Common myeloid progenitor, CD34-positive (primary cell): ENCODE results near the gene CACNA2D3.

ENCODE experiments used
- CTCF ChIA-PET: fragments of 350-600 bp; sonication (Branson Sonifier 250); formaldehyde crosslinking; loops from one replicate; lab custom pipeline; 2021; ENCODE audit warnings: antibody characterized with exemption; lab: Charles Lee
- POLR2A ChIA-PET: fragments of 350-600 bp; sonication (Branson Sonifier 250); formaldehyde crosslinking; loops from one replicate; lab custom pipeline; 2021; ENCODE audit warnings: antibody characterized with exemption; lab: Charles Lee
- DNase-seq, 3 donors: peaks; one replicate each; pipeline versions ENCODE4 v3.0.0 to v3.0.0-alpha.2; 2013
- H3K27ac ChIP-seq, 2 experiments: 1 replicate in 1 of 2; 2 replicates in 1 of 2; pipeline ENCODE4 v1.7.0; 2013; ENCODE audit warnings: inconsistent platforms in 2 of 2, low read length in 2 of 2, mild to moderate bottlenecking in 2 of 2, low read depth in 1 of 2, moderate library complexity in 1 of 2; ENCODE audit not compliant: severe bottlenecking in 2 of 2, insufficient read depth in 1 of 2, poor library complexity in 1 of 2
- H3K27me3 ChIP-seq, 5 experiments: replicated peaks in 2 of 5; 1 replicate in 3 of 5; 2 replicates in 2 of 5; pipeline versions ENCODE4 v1.6.1 to v1.7.0; 2013; ENCODE audit warnings: low read length in 4 of 5, mild to moderate bottlenecking in 2 of 5, moderate library complexity in 2 of 5, inconsistent platforms in 1 of 5; ENCODE audit not compliant: insufficient read depth in 5 of 5, control insufficient read depth in 4 of 5
- H3K36me3 ChIP-seq, 4 experiments: 1 replicate in 2 of 4; 2 replicates in 2 of 4; pipeline versions ENCODE4 v1.6.1 to v1.7.0; 2013; ENCODE audit warnings: low read length in 3 of 4, control low read depth in 1 of 4, mild to moderate bottlenecking in 1 of 4; ENCODE audit not compliant: control insufficient read depth in 4 of 4, insufficient read depth in 4 of 4
- H3K4me1 ChIP-seq, 4 experiments: 1 replicate in 3 of 4; 2 replicates in 1 of 4; pipeline versions ENCODE4 v1.6.1 to v1.7.1; 2013; ENCODE audit warnings: low read length in 3 of 4, mild to moderate bottlenecking in 3 of 4, control low read depth in 1 of 4, inconsistent platforms in 1 of 4, moderate library complexity in 1 of 4; ENCODE audit not compliant: control insufficient read depth in 4 of 4, insufficient read depth in 4 of 4; ENCODE audit errors: control extremely low read depth in 1 of 4
- H3K4me3 ChIP-seq, 7 experiments: 1 replicate in 4 of 7; 2 replicates in 3 of 7; pipeline versions ENCODE4 v1.5.1 to v1.7.0; 2013; ENCODE audit warnings: mild to moderate bottlenecking in 7 of 7, low read length in 6 of 7, moderate library complexity in 6 of 7, inconsistent platforms in 2 of 7, low read depth in 2 of 7, control low read depth in 1 of 7; ENCODE audit not compliant: insufficient read depth in 4 of 7, control insufficient read depth in 1 of 7; ENCODE audit errors: extremely low read depth in 1 of 7
- H3K9me3 ChIP-seq, 5 experiments: 1 replicate in 4 of 5; 2 replicates in 1 of 5; pipeline versions ENCODE4 v1.6.1 to v1.7.1; 2013; ENCODE audit warnings: low read length in 4 of 5, mild to moderate bottlenecking in 2 of 5, inconsistent platforms in 1 of 5, low read depth in 1 of 5, moderate library complexity in 1 of 5; ENCODE audit not compliant: control insufficient read depth in 4 of 5, insufficient read depth in 2 of 5; ENCODE audit errors: control extremely low read depth in 1 of 5
- WGBS: methylation state at CpG from one replicate; pipeline ENCODE4 v1.1.5; 2013; ENCODE audit not compliant: insufficient coverage; 5-methylcytosine and 5-hydroxymethylcytosine counted together

CACNA2D3 gene

GRCh38 chr3:54481606-54482365 is 359.4 kb downstream of the CACNA2D3 start:
- CTCF ChIA-PET = no interaction called here
- Histone ChIP-seq H3K4me3 (no peak overlapping the region), H3K4me1 (no peaks in the 10 kb centered on the region), H3K9me3 (no peaks in the 10 kb centered on the region), H3K27me3 (no peaks in the 10 kb centered on the region), H3K27ac (no peak overlapping the region), H3K36me3 (no peaks in the 10 kb centered on the region)
- POLR2A ChIA-PET = no interaction called here
- no peak for DNase-seq
- 100% methylated on average over 2 of the region's 8 CpGs for WGBS

GRCh38 chr3:54484334-54484733 is 362.0 kb downstream of the CACNA2D3 start:
- ChIA-PET POLR2A (no interaction called here), CTCF (no interaction called here)
- Histone ChIP-seq H3K27me3 (no peaks in the 10 kb centered on the region), H3K4me1 (no peaks in the 10 kb centered on the region), H3K36me3 (no peaks in the 10 kb centered on the region), H3K4me3 (no peak overlapping the region), H3K27ac (no peak overlapping the region), H3K9me3 (no peaks in the 10 kb centered on the region)
- no peak for DNase-seq
- WGBS = 67% methylated on average over 1 of the region's 6 CpGs

- DNase-seq = no peak
- no peaks in the 10 kb centered on the region for H3K9me3 ChIP-seq
- no peaks in the 10 kb centered on the region for H3K36me3 ChIP-seq
- H3K27ac ChIP-seq = no peak overlapping the region
- CTCF ChIA-PET = no interaction called here
- H3K4me3 ChIP-seq = no peak overlapping the region
- WGBS = 89% methylated on average over 1 of the region's 1 CpG
- no peaks in the 10 kb centered on the region for H3K4me1 ChIP-seq
- H3K27me3 ChIP-seq = no peaks in the 10 kb centered on the region
- POLR2A ChIA-PET = no interaction called here
Observed at GRCh38 chr3:54486317-54486716, 364.0 kb downstream of the CACNA2D3 start.

- no peak for DNase-seq
- ChIA-PET POLR2A (no interaction called here), CTCF (no interaction called here)
- 97% methylated on average over 4 of the region's 5 CpGs for WGBS
- no peak overlapping the region for H3K27ac ChIP-seq
- no peaks in the 10 kb centered on the region for H3K4me1 ChIP-seq
- H3K9me3 ChIP-seq = no peaks in the 10 kb centered on the region
- no peaks in the 10 kb centered on the region for H3K36me3 ChIP-seq
- H3K4me3 ChIP-seq = no peak overlapping the region
- no peaks in the 10 kb centered on the region for H3K27me3 ChIP-seq
Observed at GRCh38 chr3:54488297-54488696, 365.9 kb downstream of the CACNA2D3 start.

DNA sequence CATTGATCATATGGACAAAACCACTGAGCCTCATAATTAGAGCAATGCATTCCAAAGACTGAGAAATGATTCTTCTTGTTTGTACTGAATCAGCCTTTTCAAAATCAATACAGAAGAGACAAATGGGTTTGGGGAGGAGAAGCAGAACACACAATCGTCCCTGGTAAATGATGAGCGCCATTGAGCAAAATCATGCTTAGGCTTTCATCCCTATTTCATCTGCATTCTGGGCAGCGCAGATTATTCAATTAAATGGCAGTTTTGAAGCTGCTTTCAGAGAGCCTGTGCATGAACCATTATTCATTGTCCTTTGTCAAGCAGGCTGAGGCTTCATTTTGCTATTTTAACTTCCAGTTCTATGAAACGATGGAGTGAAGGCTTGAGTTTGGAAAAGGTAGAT is 371.9 kb downstream of the CACNA2D3 start:
- Histone ChIP-seq H3K4me3 (no peak overlapping the region), H3K9me3 (no peaks in the 10 kb centered on the region), H3K27ac (no peak overlapping the region), H3K4me1 (no peaks in the 10 kb centered on the region), H3K27me3 (no peaks in the 10 kb centered on the region), H3K36me3 (no peaks in the 10 kb centered on the region)
- ChIA-PET CTCF (no interaction called here), POLR2A (no interaction called here)
- DNase-seq = no peak
- 100% methylated on average over 3 of the region's 4 CpGs for WGBS

- Histone ChIP-seq H3K9me3 (no peaks in the 10 kb centered on the region), H3K4me1 (no peaks in the 10 kb centered on the region), H3K27me3 (no peaks in the 10 kb centered on the region), H3K4me3 (no peak overlapping the region), H3K36me3 (no peaks in the 10 kb centered on the region), H3K27ac (no peak overlapping the region)
- DNase-seq = no peak
- POLR2A ChIA-PET = no interaction called here
- WGBS = 100% methylated on average over 2 of the region's 3 CpGs
- CTCF ChIA-PET = no interaction called here
Observed at GRCh38 chr3:54506603-54507002, 384.3 kb downstream of the CACNA2D3 start.

GRCh38 chr3:54507876-54508460 is 385.6 kb downstream of the CACNA2D3 start:
- ChIA-PET CTCF (no interaction called here), POLR2A (no interaction called here)
- Histone ChIP-seq H3K4me3 (no peak overlapping the region), H3K9me3 (no peaks in the 10 kb centered on the region), H3K4me1 (no peaks in the 10 kb centered on the region), H3K27me3 (no peaks in the 10 kb centered on the region), H3K27ac (no peak overlapping the region), H3K36me3 (no peaks in the 10 kb centered on the region)
- no CpG with 5 or more reads among the region's 1 CpG for WGBS
- no peak for DNase-seq
